ENCODE data around the gene PLG.

GRCh38 chr6:160735523-160735922 lies 33.5 kb downstream of the PLG start:
- TF ChIP-seq, protein P1, sequence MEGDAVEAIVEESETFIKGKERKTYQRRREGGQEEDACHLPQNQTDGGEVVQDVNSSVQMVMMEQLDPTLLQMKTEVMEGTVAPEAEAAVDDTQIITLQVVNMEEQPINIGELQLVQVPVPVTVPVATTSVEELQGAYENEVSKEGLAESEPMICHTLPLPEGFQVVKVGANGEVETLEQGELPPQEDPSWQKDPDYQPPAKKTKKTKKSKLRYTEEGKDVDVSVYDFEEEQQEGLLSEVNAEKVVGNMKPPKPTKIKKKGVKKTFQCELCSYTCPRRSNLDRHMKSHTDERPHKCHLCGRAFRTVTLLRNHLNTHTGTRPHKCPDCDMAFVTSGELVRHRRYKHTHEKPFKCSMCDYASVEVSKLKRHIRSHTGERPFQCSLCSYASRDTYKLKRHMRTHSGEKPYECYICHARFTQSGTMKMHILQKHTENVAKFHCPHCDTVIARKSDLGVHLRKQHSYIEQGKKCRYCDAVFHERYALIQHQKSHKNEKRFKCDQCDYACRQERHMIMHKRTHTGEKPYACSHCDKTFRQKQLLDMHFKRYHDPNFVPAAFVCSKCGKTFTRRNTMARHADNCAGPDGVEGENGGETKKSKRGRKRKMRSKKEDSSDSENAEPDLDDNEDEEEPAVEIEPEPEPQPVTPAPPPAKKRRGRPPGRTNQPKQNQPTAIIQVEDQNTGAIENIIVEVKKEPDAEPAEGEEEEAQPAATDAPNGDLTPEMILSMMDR (IDR thresholded peaks at IDR 0.05; ENCODE audit: low read length) = no peak
- TF ChIP-seq EZH2 (optimal IDR thresholded peaks at IDR 0.05; ENCODE audit: low read depth, low read length) (no peak), EZH2phosphoT487 (IDR thresholded peaks at IDR 0.05; ENCODE audit: low read length) (no peak)
